Activated T-helper 9 cell treated with anti-CD3 and anti-CD28 coated beads, Interleukin-2, amount 50 U/mL, for 16 hours (primary cell): ENCODE measurements around the gene GLP2R.
"Not testable (repeated sequence)": the region's sequence is repeated elsewhere in the genome, so short reads cannot be mapped to it uniquely, and the experiment has no call there.

Source experiments
- DNase-seq: peaks from one replicate; pipeline ENCODE4 v3.0.0-alpha.2; 2020; ENCODE audit warnings: low read depth

The GLP2R gene, protein sequence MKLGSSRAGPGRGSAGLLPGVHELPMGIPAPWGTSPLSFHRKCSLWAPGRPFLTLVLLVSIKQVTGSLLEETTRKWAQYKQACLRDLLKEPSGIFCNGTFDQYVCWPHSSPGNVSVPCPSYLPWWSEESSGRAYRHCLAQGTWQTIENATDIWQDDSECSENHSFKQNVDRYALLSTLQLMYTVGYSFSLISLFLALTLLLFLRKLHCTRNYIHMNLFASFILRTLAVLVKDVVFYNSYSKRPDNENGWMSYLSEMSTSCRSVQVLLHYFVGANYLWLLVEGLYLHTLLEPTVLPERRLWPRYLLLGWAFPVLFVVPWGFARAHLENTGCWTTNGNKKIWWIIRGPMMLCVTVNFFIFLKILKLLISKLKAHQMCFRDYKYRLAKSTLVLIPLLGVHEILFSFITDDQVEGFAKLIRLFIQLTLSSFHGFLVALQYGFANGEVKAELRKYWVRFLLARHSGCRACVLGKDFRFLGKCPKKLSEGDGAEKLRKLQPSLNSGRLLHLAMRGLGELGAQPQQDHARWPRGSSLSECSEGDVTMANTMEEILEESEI

GRCh38 chr17:9825641-9826150, at the start of gene GLP2R:
GLP2R (plus strand) TSS chr17:9825924; CDS start chr17:9826064, 140 bp downstream.
- no peak for DNase-seq

DNA sequence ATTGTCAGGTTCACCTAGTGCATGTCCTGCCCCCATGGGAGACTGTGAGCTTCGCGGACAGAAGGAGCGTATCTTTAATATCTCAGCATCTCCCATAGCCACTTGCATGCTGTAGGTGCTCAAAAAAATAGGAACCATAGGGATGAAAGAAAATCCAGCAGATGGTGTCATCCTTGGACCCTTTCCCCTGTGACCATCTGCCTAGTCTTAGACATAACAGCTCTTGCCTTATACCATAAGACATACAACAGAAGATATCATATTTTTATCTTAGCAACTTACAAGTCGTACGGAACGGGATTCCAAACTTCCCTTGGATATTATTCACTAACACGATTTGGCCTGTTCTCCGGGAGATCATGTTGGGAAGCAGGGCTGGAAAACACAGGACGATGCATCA, 48.8 kb upstream of the GLP2R start:
- DNase-seq, result no peak

DNA sequence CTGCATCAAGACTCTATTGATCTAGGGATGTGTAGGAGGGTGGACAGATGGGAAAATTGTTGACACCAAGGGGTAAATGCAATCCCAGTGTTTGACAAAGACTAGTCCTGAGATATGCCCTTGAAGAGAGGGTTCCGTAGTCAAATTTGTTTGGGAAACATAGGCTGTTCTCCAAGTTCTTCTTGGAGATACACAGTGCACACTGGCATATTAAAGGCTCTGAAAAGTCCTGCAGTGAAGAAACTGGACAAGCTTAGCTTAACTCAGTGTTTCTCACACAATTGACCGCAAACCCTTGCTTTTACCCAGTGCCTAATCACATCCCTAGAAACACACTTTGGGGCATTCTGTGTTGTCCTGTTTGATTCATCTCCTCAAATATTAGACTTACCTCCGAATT, 45.2 kb upstream of the GLP2R start:
- no peak for DNase-seq

GRCh38 chr17:9783050-9783449, 42.7 kb upstream of the GLP2R start:
- DNase-seq, result no peak

GRCh38 chr17:9783465-9783864, 42.3 kb upstream of the GLP2R start:
- DNase-seq, result not testable (repeated sequence)

- no peak for DNase-seq
Measured at GRCh38 chr17:9784544-9784943, 41.2 kb upstream of the GLP2R start.

DNA sequence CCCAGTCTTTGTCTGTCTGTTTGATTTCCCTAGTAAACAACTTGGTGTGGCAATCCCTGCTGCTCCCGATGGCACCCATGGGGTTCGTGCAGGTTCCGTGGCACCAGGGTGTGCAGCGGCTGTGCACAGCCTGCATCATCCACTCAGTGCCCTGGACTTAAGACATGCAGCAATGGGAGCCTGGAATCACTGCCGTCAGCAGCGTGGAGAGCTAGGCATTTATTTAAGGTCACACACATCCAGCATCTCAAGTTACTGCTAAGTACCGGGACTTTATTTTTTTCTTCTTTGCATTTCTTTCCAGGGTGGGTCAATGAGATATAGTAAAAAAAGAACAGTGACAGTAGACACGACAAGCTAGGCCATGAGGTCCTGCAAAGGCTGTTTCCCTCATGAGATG, 37.1 kb upstream of the GLP2R start:
- no peak for DNase-seq

GRCh38 chr17:9790316-9790715, 35.4 kb upstream of the GLP2R start:
- no peak for DNase-seq

- no peak for DNase-seq
Measured at GRCh38 chr17:9790889-9791876, 34.5 kb upstream of the GLP2R start, which contains the start of gene DHRS7C. DHRS7C (minus strand) TSS chr17:9791592; CDS start chr17:9791284, 308 bp downstream.

DNA sequence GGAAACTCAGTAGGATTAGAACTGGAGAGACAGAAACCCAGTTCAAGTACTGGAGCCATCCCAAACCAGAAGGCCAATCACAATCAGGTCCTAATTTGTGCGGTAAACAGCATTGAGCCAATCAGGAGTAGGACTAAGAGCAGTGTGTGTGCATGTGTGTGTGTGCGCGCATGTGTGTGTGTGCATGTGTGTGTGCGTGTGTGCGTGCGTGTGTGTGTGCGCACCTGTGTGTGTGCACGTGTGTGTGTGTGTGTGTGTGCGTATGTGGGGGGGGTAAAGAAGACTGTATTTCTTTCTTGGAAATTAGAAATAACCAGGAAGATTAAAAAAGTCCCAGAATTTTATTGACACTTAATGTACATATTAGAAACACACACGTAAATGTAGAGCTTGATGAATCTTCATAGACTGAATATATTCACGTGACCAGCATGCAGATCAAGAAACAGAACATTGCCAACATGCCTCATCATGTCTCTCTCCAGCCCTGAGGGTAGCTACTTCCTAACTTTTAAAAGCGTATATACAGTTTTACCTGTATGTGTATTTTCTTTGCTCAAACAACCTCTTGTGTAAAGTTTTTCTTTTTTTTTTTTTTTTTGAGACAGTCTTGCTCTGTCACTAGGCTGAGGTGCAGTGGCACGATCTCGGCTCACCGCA, 33.4 kb upstream of the GLP2R start:
- no peak for DNase-seq

DNA sequence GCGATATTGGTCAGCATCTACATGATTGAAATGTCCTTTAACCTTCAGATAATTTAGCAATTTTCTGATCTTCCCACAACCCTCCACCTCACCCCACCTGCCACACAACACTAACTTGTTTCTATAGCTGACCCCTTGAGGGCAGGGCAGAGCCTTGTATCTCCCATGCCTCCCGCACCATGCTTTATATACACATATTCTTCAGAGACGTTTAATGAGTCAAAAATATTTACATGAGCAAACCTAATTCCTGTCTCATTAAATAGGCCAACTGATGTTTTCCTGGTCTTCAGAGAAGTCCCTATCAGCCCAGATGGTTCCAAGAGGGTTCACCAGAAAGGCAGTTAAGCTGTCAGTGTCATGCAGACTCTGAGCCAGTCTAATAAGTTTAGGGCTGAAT, 27.7 kb upstream of the GLP2R start:
- DNase-seq, result no peak

GRCh38 chr17:9798724-9799123, 27.0 kb upstream of the GLP2R start:
- no peak for DNase-seq

DNA sequence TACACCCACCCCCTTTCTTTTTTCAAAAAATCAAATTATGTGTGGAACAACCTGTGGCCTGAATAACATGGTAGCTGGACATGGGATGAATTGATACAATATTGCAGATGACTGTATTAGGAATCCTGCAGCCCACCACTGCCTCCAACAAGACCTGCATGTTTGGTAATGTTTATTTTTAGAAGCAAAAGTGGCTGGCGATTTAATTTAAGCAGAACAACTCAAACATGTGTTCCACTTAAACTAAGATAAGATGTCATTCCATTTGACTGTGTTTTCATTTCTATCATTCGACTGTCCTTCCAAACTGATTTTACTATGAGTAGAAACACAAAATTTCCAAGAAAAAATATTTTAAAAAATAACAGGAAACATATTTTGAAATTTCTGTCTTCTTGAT, 24.2 kb upstream of the GLP2R start:
- no peak for DNase-seq

- DNase-seq, result no peak
Measured at GRCh38 chr17:9802294-9802693, 23.4 kb upstream of the GLP2R start.

DNA sequence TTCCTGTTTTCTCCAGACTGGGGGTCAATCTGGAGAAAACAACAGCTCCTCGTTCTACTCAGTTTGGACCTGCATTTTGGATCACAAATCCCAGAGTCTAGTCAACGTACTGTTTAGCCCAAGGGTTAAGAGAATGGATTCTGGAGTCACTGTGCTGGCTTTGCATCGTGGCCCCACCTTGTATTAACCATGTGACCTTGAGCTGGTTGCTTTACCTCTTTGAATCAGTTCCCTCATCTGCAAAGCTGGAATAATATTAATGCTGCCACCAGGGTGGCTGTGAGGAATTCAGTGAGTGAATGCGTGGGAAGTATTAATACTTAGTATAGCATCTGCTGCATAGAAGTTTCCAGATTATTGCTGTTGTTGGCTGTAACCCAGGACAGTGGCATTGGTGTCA, 23.0 kb upstream of the GLP2R start:
- no peak for DNase-seq

- DNase-seq, result no peak
Measured at GRCh38 chr17:9805769-9806168, 20.0 kb upstream of the GLP2R start.

DNA sequence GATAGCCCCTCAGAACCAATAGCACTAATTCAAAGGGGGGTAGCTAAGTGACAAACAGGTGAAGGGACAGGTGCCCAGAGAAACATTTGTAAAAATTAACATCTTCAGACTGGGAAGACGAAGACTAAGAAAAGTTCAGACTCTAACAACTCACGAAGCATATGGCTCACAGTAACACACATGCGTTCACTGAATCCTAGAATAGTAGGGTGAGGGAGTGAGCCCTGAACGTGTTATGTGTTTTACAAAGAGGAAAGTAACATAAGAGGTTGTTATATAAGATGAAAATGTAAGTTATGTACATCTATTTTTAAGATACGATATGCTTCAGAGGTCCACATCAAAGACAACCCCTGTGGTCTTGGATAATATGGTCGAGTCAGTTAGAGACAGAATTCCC, 19.0 kb upstream of the GLP2R start:
- DNase-seq, result no peak

GRCh38 chr17:9809409-9809808, 16.3 kb upstream of the GLP2R start:
- no peak for DNase-seq

GRCh38 chr17:9810100-9810949, 15.4 kb upstream of the GLP2R start:
- DNase-seq, result no peak

DNA sequence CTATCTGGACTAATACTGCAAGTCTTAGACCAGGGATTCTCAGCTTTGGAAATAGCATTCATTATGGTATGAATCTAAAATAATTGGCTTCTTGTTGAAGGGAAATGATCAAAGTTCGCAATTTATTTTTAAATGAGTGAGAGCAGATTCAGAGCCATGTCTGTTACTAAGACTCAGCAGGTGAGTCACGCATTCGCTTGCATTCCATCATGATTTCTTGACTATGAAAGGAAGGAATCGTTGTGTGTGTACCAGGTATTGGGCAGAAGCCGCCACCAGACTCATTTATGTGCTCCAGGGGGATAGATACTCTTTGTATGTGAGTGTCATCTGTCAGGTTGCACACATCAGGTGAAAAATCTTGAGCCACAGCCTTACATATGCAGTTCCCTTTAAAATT, 14.6 kb upstream of the GLP2R start:
- DNase-seq, result no peak

GRCh38 chr17:9811537-9811936, 14.2 kb upstream of the GLP2R start:
- DNase-seq, result no peak
